Ovary (tissue), 3 donors: ENCODE measurements around the gene SKI.

Experiments used
- POLR2A ChIP-seq: fragments of 450-650 bp; IDR thresholded peaks from one replicate; pipeline ENCODE4 v1.6.1; 2017; ENCODE audit warnings: antibody characterized with exemption, mild to moderate bottlenecking, moderate library complexity
- TF ChIP-seq, protein P1 (sequence below), 3 donors: fragments of 450-650 bp in 2 of 3; fragments of 200-600 bp in 1 of 3; IDR thresholded peaks; one replicate each; pipeline versions ENCODE4 v1.5.1 to v1.8.0; 2016 to 2022; ENCODE audit warnings: antibody characterized with exemption in 3 of 3, mild to moderate bottlenecking in 1 of 3
- donor health status: DM: no; HTN: no; CAD: no.

DNA sequence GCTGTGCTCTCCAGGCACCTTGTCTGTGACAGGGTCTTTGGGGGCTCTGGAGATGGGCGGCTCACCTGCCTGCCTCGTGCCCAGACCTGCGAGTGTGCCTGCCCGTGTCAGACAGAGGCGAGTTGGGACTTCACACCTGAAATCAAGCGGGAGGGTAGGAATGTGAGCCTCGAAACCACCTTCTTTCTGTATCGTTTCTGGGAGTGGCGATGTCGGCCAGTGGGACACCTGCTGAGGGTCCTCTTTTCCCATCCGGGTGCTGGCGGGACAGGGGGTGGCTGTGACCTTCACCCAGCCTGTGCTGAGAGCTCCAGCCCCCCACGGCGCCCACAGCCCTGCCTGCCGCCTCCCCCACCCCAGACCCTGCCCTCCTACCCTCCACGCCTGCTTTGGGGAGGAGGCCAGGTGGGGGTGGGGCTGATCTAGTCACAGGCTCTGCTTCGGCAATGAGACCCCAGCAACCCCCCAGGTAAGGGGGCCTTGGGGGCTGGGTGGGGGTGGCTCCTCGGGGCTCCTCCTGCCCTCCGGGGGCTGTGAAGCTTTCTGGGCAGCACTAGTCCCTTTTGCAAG lies 17.9 kb upstream of the SKI start:
- TF ChIP-seq, protein P1, sequence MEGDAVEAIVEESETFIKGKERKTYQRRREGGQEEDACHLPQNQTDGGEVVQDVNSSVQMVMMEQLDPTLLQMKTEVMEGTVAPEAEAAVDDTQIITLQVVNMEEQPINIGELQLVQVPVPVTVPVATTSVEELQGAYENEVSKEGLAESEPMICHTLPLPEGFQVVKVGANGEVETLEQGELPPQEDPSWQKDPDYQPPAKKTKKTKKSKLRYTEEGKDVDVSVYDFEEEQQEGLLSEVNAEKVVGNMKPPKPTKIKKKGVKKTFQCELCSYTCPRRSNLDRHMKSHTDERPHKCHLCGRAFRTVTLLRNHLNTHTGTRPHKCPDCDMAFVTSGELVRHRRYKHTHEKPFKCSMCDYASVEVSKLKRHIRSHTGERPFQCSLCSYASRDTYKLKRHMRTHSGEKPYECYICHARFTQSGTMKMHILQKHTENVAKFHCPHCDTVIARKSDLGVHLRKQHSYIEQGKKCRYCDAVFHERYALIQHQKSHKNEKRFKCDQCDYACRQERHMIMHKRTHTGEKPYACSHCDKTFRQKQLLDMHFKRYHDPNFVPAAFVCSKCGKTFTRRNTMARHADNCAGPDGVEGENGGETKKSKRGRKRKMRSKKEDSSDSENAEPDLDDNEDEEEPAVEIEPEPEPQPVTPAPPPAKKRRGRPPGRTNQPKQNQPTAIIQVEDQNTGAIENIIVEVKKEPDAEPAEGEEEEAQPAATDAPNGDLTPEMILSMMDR (IDR thresholded peaks at IDR 0.05) = no peak
- TF ChIP-seq POLR2A = no peak
